IPS-NIHi7 (cell line): Measurements from ENCODE around the gene EPHA2.

Source experiments
- DNase-seq: peaks from one replicate; pipeline ENCODE4 v3.0.0; 2012; ENCODE audit warnings: mixed read lengths; ENCODE audit errors: extremely low spot score

EPHA2 gene

GRCh38 chr1:16183765-16184556, 28.1 kb upstream of the EPHA2 start:
- DNase-seq, result no peak

- no peak for DNase-seq
These were observed 27.3 kb upstream of the EPHA2 start for GRCh38 chr1:16183179-16183578.

- peak; percentile 80 for DNase-seq
These were observed 26.2 kb upstream of the EPHA2 start for GRCh38 chr1:16181887-16182719.

- DNase-seq, result no peak
These were observed 24.5 kb upstream of the EPHA2 start for GRCh38 chr1:16180291-16180824.

GRCh38 chr1:16178596-16179497, 23.0 kb upstream of the EPHA2 start:
- no peak for DNase-seq

- no peak for DNase-seq
These were observed 21.4 kb upstream of the EPHA2 start for GRCh38 chr1:16177306-16177705.

- DNase-seq, result no peak
These were observed 20.8 kb upstream of the EPHA2 start for GRCh38 chr1:16176653-16177052.

GRCh38 chr1:16175610-16176553, 20.0 kb upstream of the EPHA2 start:
- no peak for DNase-seq

GRCh38 chr1:16174886-16175598, 19.2 kb upstream of the EPHA2 start:
- DNase-seq, result no peak

- DNase-seq, result no peak
These were observed 18.5 kb upstream of the EPHA2 start for GRCh38 chr1:16174261-16174868.

- no peak for DNase-seq
These were observed 17.8 kb upstream of the EPHA2 start for GRCh38 chr1:16173447-16174260.

GRCh38 chr1:16172964-16173446, 17.1 kb upstream of the EPHA2 start:
- no peak for DNase-seq

- DNase-seq, result no peak
These were observed 16.5 kb upstream of the EPHA2 start for GRCh38 chr1:16172218-16172830.

GRCh38 chr1:16171314-16172151, 15.7 kb upstream of the EPHA2 start:
- no peak for DNase-seq

GRCh38 chr1:16170283-16170673, 14.4 kb upstream of the EPHA2 start:
- no peak for DNase-seq

- DNase-seq, result no peak
These were observed 12.9 kb upstream of the EPHA2 start for GRCh38 chr1:16168622-16169360.
